HCT116 (cell line): Measurements from ENCODE around the gene NCOA6. TPM values are rescaled to one million over a fixed set of nuclear protein-coding genes. Genes with fewer than 3 reads are reported as not detected.

Experiments
- ATAC-seq: fragments of 200-7000 bp; cut with Tn5 transposase; 2 replicates; pipeline ENCODE4 v1.9.1; 2020; ENCODE audit warnings: mild to moderate bottlenecking, moderate library complexity
- BruUV-seq: library from RNA; stranded (reverse); fragments of 400-500 nt; replicated peaks from 2 replicates; lab custom pipeline; 2021; lab: Mats Ljungman, UMichigan
- CTCF ChIA-PET: fragments of 300-600 bp; sonication (Branson Sonifier 250); formaldehyde crosslinking; loops from one replicate; lab custom pipeline; 2021; ENCODE audit warnings: antibody characterized with exemption; lab: Charles Lee
- POLR2A ChIA-PET: fragments of 300-600, 350-600 bp; sonication (Branson Sonifier 250); formaldehyde crosslinking; loops from one replicate; lab custom pipeline; 2021; ENCODE audit warnings: antibody characterized with exemption; lab: Charles Lee
- RAD21 ChIA-PET, 2 experiments: fragments of 300-600 bp; sonication (Branson Sonifier 250); formaldehyde crosslinking; loops; one replicate each; lab custom pipeline; 2023; ENCODE audit warnings: low total read pairs in 2 of 2; ENCODE audit not compliant: uncharacterized antibody in 2 of 2, unreplicated experiment in 2 of 2, low non-redundant PET in 1 of 2; lab: Charles Lee
- DNase-seq: peaks from one replicate; pipeline ENCODE4 v3.0.0-alpha.2; 2010; ENCODE audit warnings: low read depth, low spot score
- H2AFZ ChIP-seq: fragments of 200-600 bp; shearing (Covaris generic), sonication (generic); 2 replicates; pipeline ENCODE4 v1.6.1; 2017; ENCODE audit warnings: low read depth, mixed run types, mixed read lengths, antibody characterized with exemption, low read length; ENCODE audit not compliant: poor library complexity, severe bottlenecking
- H3K27ac ChIP-seq: 2 replicates; pipeline ENCODE4 v1.5.1; 2012; ENCODE audit warnings: low read depth, low read length
- H3K27me3 ChIP-seq: fragments of 200-600 bp; sonication (generic); 2 replicates; pipeline ENCODE4 v1.6.1; 2016; ENCODE audit warnings: mixed run types, low read length, mixed read lengths; ENCODE audit not compliant: insufficient read depth
- H3K36me3 ChIP-seq, 2 experiments: fragments of 200-500 bp in 1 of 2; fragments of 200-600 bp in 1 of 2; sonication (Bioruptor generic) in 1 of 2; sonication (generic) in 1 of 2; 2 replicates each; pipeline versions ENCODE4 v1.5.1 to v1.6.1; 2014 to 2016; ENCODE audit warnings: low read length in 2 of 2, inconsistent platforms in 1 of 2, mixed read lengths in 1 of 2, mixed run types in 1 of 2; ENCODE audit not compliant: insufficient read depth in 2 of 2, control insufficient read depth in 1 of 2
- H3K4me1 ChIP-seq, 2 experiments: fragments of 200-600 bp in 1 of 2; sonication (generic) in 1 of 2; 2 replicates each; pipeline versions ENCODE4 v1.5.1 to v1.6.1; 2012 to 2017; ENCODE audit warnings: low read length in 2 of 2, inconsistent platforms in 1 of 2, mild to moderate bottlenecking in 1 of 2, mixed read lengths in 1 of 2, mixed run types in 1 of 2, moderate library complexity in 1 of 2; ENCODE audit not compliant: insufficient read depth in 2 of 2, control insufficient read depth in 1 of 2
- H3K4me2 ChIP-seq: fragments of 200-600 bp; sonication (generic); 2 replicates; pipeline ENCODE4 v1.6.1; 2017; ENCODE audit warnings: mixed run types, low read length, mixed read lengths
- H3K4me3 ChIP-seq, 2 experiments: fragments of 200-600 bp in 1 of 2; sonication (generic) in 1 of 2; replicated peaks in 1 of 2; 2 replicates each; pipeline ENCODE4 v1.5.1; 2011 to 2016; ENCODE audit warnings: low read length in 2 of 2, control low read depth in 1 of 2, low read depth in 1 of 2, mild to moderate bottlenecking in 1 of 2, mixed read lengths in 1 of 2, mixed run types in 1 of 2
- H3K79me2 ChIP-seq: fragments of 200-600 bp; sonication (generic); 2 replicates; pipeline ENCODE4 v1.6.1; 2017; ENCODE audit warnings: mild to moderate bottlenecking, mixed run types, low read length, moderate library complexity, mixed read lengths; ENCODE audit not compliant: insufficient read depth
- H3K9ac ChIP-seq: fragments of 200-600 bp; sonication (generic); 2 replicates; pipeline ENCODE4 v1.6.1; 2016; ENCODE audit warnings: low read length, mixed read lengths
- H3K9me2 ChIP-seq: fragments of 200-600 bp; sonication (generic), shearing (Covaris generic); 2 replicates; pipeline ENCODE4 v1.6.1; 2017; ENCODE audit warnings: mixed run types, mild to moderate bottlenecking, moderate library complexity; ENCODE audit not compliant: insufficient read depth
- H3K9me3 ChIP-seq, 2 experiments: fragments of 200-500 bp in 1 of 2; fragments of 200-600 bp in 1 of 2; sonication (Bioruptor generic) in 1 of 2; sonication (generic) in 1 of 2; 2 replicates each; pipeline ENCODE4 v1.6.1; 2014 to 2017; ENCODE audit warnings: low read length in 2 of 2, mixed read lengths in 2 of 2, inconsistent platforms in 1 of 2, low read depth in 1 of 2, mild to moderate bottlenecking in 1 of 2, mixed run types in 1 of 2, moderate library complexity in 1 of 2; ENCODE audit not compliant: control insufficient read depth in 1 of 2, insufficient read depth in 1 of 2
- H4K20me1 ChIP-seq: fragments of 200-600 bp; sonication (generic), shearing (Covaris generic); 2 replicates; pipeline ENCODE4 v1.6.1; 2017; ENCODE audit warnings: mixed run types, mild to moderate bottlenecking, moderate library complexity; ENCODE audit not compliant: insufficient read depth
- CEBPB ChIP-seq: IDR thresholded peaks from 2 replicates; pipeline ENCODE4 v1.6.1; 2012; ENCODE audit warnings: low read depth
- EGR1 ChIP-seq: IDR thresholded peaks from 2 replicates; pipeline ENCODE4 v1.6.1; 2012; ENCODE audit warnings: low read depth
- ELF1 ChIP-seq: IDR thresholded peaks from 2 replicates; pipeline ENCODE4 v1.6.1; 2012; ENCODE audit warnings: low read depth, borderline replicate concordance
- EZH2 ChIP-seq: fragments of 200-600 bp; sonication (generic); IDR thresholded peaks from 2 replicates; pipeline ENCODE4 v1.6.1; 2017; ENCODE audit warnings: antibody characterized with exemption, mixed run types
- EZH2phosphoT487 ChIP-seq: fragments of 200-600 bp; IDR thresholded peaks from 2 replicates; pipeline ENCODE4 v1.6.1; 2018; ENCODE audit warnings: antibody characterized with exemption, borderline replicate concordance
- JUND ChIP-seq: IDR thresholded peaks from 2 replicates; pipeline ENCODE4 v1.6.1; 2012
- POLR2A ChIP-seq: IDR thresholded peaks from 2 replicates; pipeline ENCODE4 v1.7.0; 2011; ENCODE audit warnings: borderline replicate concordance; ENCODE audit not compliant: insufficient read depth, insufficient read length; ENCODE audit errors: extremely low read depth
- SIN3A ChIP-seq: IDR thresholded peaks from 2 replicates; pipeline ENCODE4 v1.6.1; 2012; ENCODE audit warnings: low read depth
- SP1 ChIP-seq: IDR thresholded peaks from 2 replicates; pipeline ENCODE4 v1.6.1; 2012; ENCODE audit warnings: low read depth
- SRF ChIP-seq: IDR thresholded peaks from 2 replicates; pipeline ENCODE4 v1.6.1; 2012; ENCODE audit warnings: low read depth
- TCF7L2 ChIP-seq: IDR thresholded peaks from 2 replicates; pipeline ENCODE4 v1.7.0; 2011; ENCODE audit warnings: borderline replicate concordance, inconsistent platforms; ENCODE audit not compliant: insufficient read depth, insufficient read length; ENCODE audit errors: extremely low read depth
- YY1 ChIP-seq: IDR thresholded peaks from 2 replicates; pipeline ENCODE4 v1.6.1; 2011; ENCODE audit warnings: low read length, low read depth, moderate library complexity, mild to moderate bottlenecking; ENCODE audit not compliant: insufficient replicate concordance; ENCODE audit errors: extremely low read depth
- ZFX ChIP-seq: fragments of 450-650 bp; IDR thresholded peaks from 2 replicates; pipeline ENCODE4 v1.6.1; 2017
- ZNF274 ChIP-seq: fragments of 200-500 bp; sonication (Bioruptor generic); IDR thresholded peaks from 2 replicates; pipeline ENCODE4 v1.6.1; 2014; ENCODE audit warnings: mild to moderate bottlenecking, low read depth, low read length, inconsistent platforms
- intact Hi-C: fragments of 100-400 bp; cut with micrococcal nuclease; formaldehyde crosslinking; loops from 2 replicates; pipeline ENCODE4 v1.10.0; 2022
- total RNA-seq: library from RNA; stranded (reverse); gene quantifications from one replicate; pipeline ENCODE4 v1.2.1, GENCODE V29; 2021; ENCODE audit not compliant: unreplicated experiment
- TF ChIP-seq, protein P1 (sequence below): IDR thresholded peaks from 2 replicates; pipeline ENCODE4 v1.6.1; 2012
- TF ChIP-seq, protein P2 (sequence below): IDR thresholded peaks from 2 replicates; pipeline ENCODE4 v1.6.1; 2012; ENCODE audit warnings: low read depth
- TF ChIP-seq, protein P3 (sequence below): IDR thresholded peaks from 2 replicates; pipeline ENCODE4 v1.6.1; 2011; ENCODE audit warnings: mild to moderate bottlenecking, low read length, moderate library complexity; ENCODE audit not compliant: insufficient replicate concordance; ENCODE audit errors: extremely low read depth
- TF ChIP-seq, protein P4 (sequence below), 3 experiments: fragments of 200-600 bp in 1 of 3; sonication (generic) in 1 of 3; IDR thresholded peaks in 2 of 3; conservative IDR thresholded peaks in 1 of 3; 2 replicates each; pipeline ENCODE4 v1.5.1; 2012 to 2017; ENCODE audit warnings: low read depth in 2 of 3, low read length in 2 of 3, antibody characterized with exemption in 1 of 3, borderline replicate concordance in 1 of 3, control low read depth in 1 of 3, mild to moderate bottlenecking in 1 of 3, mixed read lengths in 1 of 3, mixed run types in 1 of 3, moderate library complexity in 1 of 3; ENCODE audit not compliant: insufficient read depth in 1 of 3
- TF ChIP-seq, protein P5 (sequence below): IDR thresholded peaks from 2 replicates; pipeline ENCODE4 v1.6.1; 2012

The NCOA6 gene
- total RNA-seq, 1 experiment from 2014 or later: 24.8 TPM

DNA sequence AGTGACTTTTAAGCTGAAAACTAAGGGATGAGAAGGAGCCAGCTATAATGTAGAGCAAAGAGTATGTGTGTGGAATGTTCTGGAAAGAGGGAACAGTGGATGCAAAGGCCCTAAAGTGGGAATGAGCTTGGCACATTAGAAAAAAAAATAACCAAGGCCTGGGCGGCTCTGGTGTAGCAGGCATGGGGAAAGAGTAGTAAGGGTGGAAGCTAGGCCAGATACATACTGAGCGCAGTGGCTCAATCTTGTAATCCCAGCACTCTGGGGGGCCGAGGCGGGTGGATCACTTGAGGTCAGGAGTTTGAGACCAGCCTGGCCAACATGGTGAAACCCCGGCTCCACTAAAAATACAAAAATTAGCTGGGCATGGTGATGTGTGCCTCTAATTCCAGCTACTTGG is 38.8 kb upstream of the NCOA6 start:
- intact Hi-C loops: no loop called here
- Histone ChIP-seq H3K4me3 (no peak overlapping the region), H3K4me2 (no peak overlapping the region), H2AFZ (no peak overlapping the region), H3K9ac (no peak overlapping the region), H3K4me1 (no peaks in the 10 kb centered on the region), H3K79me2 (no peaks in the 10 kb centered on the region), H3K9me3 (no peaks in the 10 kb centered on the region), H3K36me3 (no peaks in the 10 kb centered on the region; a peak in 1 of 4 replicates), H3K9me2 (no peaks in the 10 kb centered on the region), H3K27me3 (no peaks in the 10 kb centered on the region), H3K27ac (no peak overlapping the region), H4K20me1 (no peaks in the 10 kb centered on the region)
- TF ChIP-seq ELF1 (no peak), ZFX (no peak), EGR1 (no peak), YY1 (no peak), EZH2phosphoT487 (no peak), CEBPB (no peak), EZH2 (no peak), SP1 (no peak), ZNF274 (no peak), POLR2A (no peak), TCF7L2 (no peak), SRF (no peak), JUND (no peak), SIN3A (no peak)
- TF ChIP-seq, protein P1, sequence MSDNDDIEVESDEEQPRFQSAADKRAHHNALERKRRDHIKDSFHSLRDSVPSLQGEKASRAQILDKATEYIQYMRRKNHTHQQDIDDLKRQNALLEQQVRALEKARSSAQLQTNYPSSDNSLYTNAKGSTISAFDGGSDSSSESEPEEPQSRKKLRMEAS: no peak
- TF ChIP-seq, protein P2, sequence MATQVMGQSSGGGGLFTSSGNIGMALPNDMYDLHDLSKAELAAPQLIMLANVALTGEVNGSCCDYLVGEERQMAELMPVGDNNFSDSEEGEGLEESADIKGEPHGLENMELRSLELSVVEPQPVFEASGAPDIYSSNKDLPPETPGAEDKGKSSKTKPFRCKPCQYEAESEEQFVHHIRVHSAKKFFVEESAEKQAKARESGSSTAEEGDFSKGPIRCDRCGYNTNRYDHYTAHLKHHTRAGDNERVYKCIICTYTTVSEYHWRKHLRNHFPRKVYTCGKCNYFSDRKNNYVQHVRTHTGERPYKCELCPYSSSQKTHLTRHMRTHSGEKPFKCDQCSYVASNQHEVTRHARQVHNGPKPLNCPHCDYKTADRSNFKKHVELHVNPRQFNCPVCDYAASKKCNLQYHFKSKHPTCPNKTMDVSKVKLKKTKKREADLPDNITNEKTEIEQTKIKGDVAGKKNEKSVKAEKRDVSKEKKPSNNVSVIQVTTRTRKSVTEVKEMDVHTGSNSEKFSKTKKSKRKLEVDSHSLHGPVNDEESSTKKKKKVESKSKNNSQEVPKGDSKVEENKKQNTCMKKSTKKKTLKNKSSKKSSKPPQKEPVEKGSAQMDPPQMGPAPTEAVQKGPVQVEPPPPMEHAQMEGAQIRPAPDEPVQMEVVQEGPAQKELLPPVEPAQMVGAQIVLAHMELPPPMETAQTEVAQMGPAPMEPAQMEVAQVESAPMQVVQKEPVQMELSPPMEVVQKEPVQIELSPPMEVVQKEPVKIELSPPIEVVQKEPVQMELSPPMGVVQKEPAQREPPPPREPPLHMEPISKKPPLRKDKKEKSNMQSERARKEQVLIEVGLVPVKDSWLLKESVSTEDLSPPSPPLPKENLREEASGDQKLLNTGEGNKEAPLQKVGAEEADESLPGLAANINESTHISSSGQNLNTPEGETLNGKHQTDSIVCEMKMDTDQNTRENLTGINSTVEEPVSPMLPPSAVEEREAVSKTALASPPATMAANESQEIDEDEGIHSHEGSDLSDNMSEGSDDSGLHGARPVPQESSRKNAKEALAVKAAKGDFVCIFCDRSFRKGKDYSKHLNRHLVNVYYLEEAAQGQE: no peak
- TF ChIP-seq, protein P3, sequence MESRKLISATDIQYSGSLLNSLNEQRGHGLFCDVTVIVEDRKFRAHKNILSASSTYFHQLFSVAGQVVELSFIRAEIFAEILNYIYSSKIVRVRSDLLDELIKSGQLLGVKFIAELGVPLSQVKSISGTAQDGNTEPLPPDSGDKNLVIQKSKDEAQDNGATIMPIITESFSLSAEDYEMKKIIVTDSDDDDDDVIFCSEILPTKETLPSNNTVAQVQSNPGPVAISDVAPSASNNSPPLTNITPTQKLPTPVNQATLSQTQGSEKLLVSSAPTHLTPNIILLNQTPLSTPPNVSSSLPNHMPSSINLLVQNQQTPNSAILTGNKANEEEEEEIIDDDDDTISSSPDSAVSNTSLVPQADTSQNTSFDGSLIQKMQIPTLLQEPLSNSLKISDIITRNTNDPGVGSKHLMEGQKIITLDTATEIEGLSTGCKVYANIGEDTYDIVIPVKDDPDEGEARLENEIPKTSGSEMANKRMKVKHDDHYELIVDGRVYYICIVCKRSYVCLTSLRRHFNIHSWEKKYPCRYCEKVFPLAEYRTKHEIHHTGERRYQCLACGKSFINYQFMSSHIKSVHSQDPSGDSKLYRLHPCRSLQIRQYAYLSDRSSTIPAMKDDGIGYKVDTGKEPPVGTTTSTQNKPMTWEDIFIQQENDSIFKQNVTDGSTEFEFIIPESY: no peak
- TF ChIP-seq, protein P4, sequence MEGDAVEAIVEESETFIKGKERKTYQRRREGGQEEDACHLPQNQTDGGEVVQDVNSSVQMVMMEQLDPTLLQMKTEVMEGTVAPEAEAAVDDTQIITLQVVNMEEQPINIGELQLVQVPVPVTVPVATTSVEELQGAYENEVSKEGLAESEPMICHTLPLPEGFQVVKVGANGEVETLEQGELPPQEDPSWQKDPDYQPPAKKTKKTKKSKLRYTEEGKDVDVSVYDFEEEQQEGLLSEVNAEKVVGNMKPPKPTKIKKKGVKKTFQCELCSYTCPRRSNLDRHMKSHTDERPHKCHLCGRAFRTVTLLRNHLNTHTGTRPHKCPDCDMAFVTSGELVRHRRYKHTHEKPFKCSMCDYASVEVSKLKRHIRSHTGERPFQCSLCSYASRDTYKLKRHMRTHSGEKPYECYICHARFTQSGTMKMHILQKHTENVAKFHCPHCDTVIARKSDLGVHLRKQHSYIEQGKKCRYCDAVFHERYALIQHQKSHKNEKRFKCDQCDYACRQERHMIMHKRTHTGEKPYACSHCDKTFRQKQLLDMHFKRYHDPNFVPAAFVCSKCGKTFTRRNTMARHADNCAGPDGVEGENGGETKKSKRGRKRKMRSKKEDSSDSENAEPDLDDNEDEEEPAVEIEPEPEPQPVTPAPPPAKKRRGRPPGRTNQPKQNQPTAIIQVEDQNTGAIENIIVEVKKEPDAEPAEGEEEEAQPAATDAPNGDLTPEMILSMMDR (IDR thresholded peaks at IDR 0.05 in 2 of 3, conservative IDR thresholded peaks at IDR 0.05 in 1 of 3; ENCODE audit: borderline replicate concordance in 1 of 3, insufficient read depth in 1 of 3, low read depth in 2 of 3, low read length in 2 of 3): no peak
- TF ChIP-seq, protein P5, sequence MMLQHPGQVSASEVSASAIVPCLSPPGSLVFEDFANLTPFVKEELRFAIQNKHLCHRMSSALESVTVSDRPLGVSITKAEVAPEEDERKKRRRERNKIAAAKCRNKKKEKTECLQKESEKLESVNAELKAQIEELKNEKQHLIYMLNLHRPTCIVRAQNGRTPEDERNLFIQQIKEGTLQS: no peak
- ChIA-PET POLR2A (no interaction called here), RAD21 (no interaction called here), CTCF (interaction anchor here (1.3 kb wide), 1 partner anchor 9 kb away, joined by 5 read pairs; the partner anchor contains the start of gene GGT7)
- no TSS peak for BruUV-seq
- DNase-seq (no peak), ATAC-seq (no peak)
